HG02678 (cell line): ENCODE data around the gene ATP23.

Experiments
- ATAC-seq: cut with Tn5 transposase; IDR thresholded peaks from one replicate; pipeline ENCODE4 v1.9.1; 2021; ENCODE audit warnings: mild to moderate bottlenecking, moderate library complexity; ENCODE audit not compliant: unreplicated experiment

The ATP23 gene

DNA sequence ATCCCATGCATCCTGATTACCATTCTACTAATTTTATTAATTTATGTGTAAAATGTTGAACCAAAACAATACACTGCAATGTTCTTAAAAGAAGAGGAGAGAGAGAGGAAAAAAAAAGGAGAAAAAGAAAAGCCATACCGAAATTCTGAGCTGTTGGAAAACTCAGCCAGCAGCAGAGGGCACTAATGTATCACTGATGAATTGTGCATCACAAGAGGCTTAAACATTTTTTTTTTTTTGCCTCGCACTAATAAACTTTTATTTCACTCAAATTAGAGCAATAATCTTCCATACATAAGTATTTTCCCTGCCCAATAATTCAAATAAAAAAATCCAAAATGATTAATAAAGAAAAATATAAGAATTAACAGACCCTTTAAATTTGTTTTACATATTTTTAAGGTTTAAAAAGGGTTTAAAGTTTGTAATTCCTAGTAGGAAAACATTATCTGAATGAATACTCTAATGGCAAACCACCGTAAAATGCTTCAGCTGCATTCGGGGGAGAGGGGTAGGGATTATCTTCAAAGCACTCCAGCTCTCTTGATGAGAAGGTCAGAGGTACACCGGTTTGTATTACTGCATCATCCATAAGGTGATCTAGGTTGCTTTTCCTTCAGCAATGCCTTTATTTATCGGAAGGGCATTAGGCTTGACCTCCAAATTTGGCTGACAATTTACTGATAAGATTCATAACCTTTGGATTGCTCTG lies 41.9 kb downstream of the ATP23 start:
- ATAC-seq = no peak

DNA sequence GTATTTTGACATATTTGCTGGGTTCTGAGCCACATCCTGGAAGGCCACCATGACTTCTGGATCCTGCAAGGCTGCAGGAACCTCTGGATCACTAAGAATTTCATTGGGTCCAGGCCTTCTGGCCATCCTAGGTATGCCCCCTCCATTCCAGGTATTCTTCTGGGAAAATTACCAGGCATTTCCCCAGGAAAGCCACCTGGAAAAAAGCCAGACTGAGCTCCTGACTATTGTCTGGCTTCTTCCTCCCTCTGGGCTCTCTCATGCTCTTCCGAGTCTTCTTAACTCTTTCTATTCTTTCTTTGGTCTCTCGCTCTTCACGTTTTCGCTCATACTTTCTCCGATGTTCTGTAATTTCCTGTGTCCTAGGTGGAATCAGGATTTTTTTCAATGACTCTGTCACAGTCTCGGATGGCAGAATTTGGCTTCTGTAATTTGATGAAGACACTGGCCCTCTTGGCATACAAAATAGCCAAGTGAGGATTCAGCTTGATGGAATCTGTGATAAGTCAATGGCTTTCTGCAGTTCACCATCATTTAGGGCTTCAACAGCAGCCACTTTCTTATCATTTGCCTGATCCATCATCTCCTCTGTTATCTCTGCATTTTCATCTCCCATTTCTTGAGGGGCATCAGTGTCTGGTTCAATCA lies 42.6 kb downstream of the ATP23 start:
- ATAC-seq = no peak

DNA sequence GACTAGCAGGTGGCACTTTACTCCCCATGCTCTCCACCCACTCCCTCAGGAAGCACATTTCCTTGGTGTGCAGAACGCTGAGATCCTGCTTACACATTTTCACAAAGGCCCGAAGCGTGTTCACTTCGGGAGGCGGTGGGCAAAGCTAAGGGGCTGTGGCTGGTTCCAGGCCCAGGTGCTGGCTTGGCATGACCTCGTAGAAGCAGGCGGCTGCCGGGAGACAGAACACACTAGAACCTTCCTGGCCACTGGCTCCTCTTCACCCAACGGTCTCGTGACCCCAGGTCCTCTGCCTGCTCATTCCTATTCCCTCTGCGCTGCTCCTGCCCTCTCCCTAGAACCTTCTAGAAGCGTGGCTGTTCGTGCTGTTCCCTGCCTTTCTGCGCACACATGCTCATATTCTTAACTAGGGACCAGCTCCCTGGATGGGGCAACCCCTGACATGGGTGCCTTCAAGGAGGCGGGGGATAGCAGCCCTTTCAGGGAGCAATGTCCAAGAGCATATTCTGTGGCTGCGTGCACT lies 43.3 kb downstream of the ATP23 start:
- ATAC-seq = no peak

DNA sequence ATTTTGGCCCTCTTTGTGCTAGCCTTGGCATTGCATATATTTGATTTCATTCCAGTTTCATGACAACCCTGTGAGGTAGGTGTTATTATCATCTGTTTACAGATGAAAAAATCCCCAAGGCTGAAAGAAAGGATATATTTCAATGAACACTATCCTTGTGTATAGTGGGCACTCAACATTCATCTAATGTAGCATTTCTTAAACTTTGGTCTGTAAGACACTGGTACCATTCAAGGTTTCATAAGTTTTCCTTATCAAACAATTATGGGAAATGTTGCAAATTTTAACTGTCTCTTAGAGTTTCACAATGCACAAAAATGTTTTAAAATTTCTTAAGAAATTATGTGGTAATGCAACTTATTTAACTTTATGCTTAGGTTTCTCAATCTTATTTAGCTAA lies 44.3 kb downstream of the ATP23 start:
- no peak for ATAC-seq

DNA sequence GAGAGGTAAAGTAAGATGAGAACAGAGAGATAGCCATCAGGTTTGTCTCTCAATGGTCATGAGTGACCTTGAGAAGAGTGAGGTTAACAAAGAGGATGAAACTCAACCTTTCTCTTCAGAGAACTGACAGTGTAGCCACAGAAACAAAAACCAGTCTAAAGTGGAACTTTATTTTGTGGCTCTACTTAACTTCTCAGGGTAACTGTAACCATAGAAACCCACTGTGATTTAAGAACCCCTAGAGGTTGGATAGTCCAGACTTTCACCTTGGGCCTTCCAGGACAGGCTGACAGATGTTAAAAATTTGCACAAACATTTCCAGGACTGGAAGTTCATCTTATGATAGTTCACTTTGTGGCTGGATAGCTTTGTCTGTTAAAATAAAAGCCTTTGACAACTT lies 48.5 kb downstream of the ATP23 start:
- ATAC-seq = no peak

DNA sequence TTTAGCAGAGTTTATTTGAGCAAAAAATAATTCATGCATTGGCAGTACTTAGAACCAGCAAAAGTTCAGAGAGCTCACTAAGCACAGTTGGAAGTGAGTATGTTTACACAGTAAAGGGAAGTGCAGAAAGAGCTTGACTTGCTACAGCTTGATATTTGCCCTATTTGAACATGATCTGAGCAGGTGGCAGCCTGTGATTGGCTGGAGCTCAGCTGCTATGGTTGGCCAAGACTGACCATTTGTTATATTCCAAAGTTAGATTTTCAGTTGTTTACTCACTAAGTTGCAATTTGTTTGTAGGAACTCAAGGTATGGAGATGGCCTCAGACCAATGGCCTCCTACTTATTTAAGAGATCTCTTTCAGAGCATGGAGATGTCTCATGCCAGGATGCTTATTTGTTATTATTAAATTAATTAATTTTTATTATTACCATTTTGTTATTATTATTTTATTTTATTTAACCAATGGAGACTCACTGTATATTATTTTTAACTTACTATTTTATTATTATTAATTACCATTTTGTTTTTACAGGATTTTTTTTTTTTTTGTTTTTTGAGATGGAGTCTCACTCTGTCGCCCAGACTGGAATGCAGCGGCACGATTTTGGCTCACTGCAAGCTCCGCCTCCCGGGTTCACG lies 49.0 kb downstream of the ATP23 start:
- no peak for ATAC-seq

DNA sequence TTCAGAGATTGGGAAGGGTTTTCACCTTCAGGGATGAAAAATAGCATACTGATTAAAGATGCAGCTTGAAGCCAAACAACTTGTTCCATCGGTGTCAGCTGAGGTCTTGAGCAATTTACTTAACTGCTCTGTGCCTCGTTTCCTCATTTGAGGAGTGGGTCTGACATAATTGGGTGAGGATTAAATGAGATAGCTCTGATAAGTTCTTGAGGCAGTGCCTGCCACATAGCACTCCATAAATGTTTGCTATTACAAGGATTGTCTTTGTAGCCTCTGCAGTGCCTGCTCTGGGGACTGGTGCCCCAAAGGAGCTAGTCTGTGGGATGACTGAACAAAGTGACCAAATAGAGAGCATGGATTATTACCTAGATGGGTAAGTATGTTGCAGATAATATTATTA lies 50.6 kb downstream of the ATP23 start:
- ATAC-seq = no peak

DNA sequence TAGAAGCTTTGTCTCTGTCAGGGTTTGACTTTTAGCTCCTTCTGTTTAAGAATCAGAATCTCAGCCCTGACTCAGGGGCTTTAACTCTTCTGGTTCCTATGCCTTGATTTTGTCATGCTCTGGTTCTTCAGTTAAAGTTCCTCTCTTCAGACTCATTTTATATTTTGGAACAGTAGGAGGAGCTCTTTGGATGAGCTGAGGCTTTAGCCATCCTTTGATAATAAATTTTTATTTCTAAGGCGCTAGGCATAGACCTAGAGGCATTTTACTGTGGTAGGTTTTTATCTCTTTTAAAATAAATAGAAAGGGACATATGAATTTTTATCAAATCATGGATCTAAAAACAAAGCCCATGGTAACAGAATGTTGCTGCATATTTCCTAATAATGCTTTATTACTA lies 51.7 kb downstream of the ATP23 start:
- no peak for ATAC-seq

DNA sequence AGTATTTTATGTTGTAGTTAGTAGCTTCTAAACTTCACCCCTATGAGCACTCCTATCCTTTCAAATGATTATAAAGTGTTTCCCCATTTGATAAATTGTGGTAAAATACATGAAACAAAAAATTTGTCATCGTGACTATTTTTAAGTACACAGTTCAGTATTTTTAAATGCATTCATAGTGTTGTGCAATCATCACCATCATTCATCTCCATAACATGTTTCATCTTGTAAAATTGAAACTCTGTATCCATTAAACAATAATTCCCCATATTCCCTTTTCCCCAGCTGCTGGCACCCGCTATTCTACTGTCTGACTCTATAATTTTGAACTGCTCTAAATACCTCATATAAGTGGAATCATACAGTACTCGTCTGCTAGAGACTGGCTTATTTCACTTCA lies 52.5 kb downstream of the ATP23 start:
- ATAC-seq = no peak

DNA sequence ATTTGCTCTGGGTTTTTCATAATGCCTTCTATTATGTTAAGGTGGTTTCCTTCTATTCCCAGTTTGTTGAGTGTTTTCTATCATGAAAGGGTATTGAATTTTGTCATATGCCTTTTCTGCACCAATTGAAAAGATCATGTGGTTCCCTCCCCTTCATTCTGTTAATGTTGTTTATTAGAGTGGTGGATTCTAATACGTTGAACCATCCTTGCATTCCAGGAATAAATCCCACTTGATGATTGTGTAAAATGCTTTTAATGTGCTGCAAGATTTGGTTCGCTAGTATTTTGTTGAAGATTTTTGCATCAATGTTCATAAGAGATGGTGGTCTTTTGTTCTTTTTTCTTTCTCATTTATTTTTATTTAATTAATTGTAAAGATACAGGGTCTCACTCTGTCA lies 55.2 kb downstream of the ATP23 start:
- ATAC-seq = no peak

DNA sequence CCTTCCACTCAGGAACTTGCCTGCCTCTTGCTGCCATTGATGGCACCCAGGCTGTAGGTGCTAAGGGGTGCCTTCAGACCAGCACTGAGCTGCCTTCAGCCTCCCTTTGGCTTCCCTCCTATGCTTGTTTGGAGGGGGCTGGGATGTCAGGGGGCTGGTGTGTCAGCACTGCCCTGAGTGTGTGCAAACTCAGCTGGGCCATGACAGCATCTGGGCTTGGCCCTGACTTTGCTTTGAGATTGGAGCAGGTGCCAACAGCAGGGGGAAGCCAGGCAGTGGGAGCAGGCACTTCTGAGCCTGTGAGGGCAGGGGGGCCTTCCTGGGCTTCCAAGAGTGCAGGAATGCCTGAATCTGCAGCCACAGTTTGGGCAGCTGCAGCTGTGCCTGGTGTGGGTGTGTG lies 56.9 kb downstream of the ATP23 start:
- no peak for ATAC-seq

DNA sequence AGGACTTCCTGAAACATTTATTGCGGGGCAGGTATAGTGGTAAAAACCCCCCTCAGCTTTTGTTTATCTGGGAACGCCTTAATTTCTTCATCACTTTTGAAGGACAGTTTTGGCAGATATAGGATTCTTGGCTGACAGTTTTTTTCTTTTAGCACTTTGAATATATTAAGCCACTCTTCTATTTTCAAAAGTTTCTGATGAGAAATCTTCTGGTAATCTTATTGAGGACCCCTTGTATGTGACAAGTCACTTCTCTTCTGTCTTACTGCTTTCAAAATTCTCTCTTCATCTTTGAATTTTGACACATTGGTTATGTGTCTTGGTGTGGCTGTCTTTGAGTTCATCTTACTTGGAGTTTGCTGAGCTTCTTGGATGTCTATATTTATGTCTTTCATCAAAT lies 59.1 kb downstream of the ATP23 start:
- no peak for ATAC-seq

DNA sequence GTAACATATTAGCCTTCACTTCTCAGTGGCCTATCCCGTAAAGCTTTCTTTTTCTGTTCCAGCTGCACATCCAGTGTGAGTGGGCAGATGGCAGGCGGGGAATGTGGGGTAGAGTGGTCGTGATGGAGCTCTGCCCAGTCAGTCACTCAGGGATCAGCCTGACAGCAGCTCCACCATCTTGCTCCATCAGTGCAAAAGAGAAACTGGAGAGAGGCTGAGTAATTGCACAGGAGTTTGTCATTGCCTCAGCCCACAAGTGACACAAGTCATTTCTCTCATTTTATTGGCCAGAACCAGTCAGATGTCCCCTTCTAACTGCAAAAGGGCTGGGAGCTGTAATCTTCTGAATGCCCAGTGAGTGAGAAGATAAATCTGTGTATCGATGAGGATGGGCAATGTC lies 66.5 kb downstream of the ATP23 start:
- no peak for ATAC-seq

DNA sequence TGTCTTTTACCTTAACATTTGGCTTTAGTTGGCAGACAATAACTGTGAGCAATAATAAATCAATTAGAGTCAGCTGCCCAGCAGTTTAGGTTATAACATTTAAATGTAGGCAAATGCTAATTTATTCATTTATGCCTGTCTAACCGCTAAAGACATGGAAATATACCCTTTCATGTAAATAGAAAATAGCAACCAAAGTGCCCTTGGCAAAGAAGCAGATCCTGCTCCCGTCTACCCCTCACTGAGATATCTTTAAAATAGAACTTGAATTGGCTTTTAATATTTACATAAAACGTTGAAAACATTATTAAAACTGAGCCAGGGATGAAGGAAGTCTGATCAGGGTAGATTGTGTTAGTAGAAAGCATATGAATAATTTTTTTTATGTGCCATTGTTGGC lies 67.3 kb downstream of the ATP23 start:
- no peak for ATAC-seq
